Chondrocyte (in vitro differentiated cells): ENCODE results near the gene RNF19B. TPM values are rescaled to one million over a fixed set of nuclear protein-coding genes. Genes with fewer than 3 reads are reported as not detected.

Experiments
- DNase-seq: peaks from one replicate; pipeline ENCODE4 v3.0.0; 2021; ENCODE audit warnings: mixed read lengths, low spot score
- H3K27ac Mint-ChIP-seq: one replicate; pipeline ENCODE4 v1.8.0; 2021; ENCODE audit warnings: mild to moderate bottlenecking, moderate library complexity, mixed read lengths; ENCODE audit not compliant: unreplicated experiment
- H3K27me3 Mint-ChIP-seq: 2 replicates; pipeline ENCODE4 v1.8.0; 2021; ENCODE audit warnings: low read depth, mixed read lengths
- H3K36me3 Mint-ChIP-seq: 2 replicates; pipeline ENCODE4 v1.8.0; 2021; ENCODE audit warnings: low read depth, mixed read lengths
- H3K4me1 Mint-ChIP-seq: 2 replicates; pipeline ENCODE4 v1.8.0; 2021; ENCODE audit warnings: low read depth, mild to moderate bottlenecking, mixed read lengths
- H3K4me3 Mint-ChIP-seq: one replicate; pipeline ENCODE4 v1.8.0; 2021; ENCODE audit warnings: mild to moderate bottlenecking, moderate library complexity, mixed read lengths; ENCODE audit not compliant: unreplicated experiment
- H3K9me3 Mint-ChIP-seq: 2 replicates; pipeline ENCODE4 v1.8.0; 2021; ENCODE audit warnings: low read depth, mixed read lengths
- CTCF ChIP-seq: fragments of 200-600 bp; sonication (generic); IDR thresholded peaks from 2 replicates; pipeline ENCODE4 v1.5.0; 2021; ENCODE audit warnings: antibody characterized with exemption, mild to moderate bottlenecking, moderate library complexity
- total RNA-seq: library from RNA; stranded (reverse); gene quantifications from 3 replicates; pipeline ENCODE4 v1.2.1, GENCODE V29; 2021

RNF19B gene
- total RNA-seq, 1 donor from 2014 or later: 17.4 TPM

DNA sequence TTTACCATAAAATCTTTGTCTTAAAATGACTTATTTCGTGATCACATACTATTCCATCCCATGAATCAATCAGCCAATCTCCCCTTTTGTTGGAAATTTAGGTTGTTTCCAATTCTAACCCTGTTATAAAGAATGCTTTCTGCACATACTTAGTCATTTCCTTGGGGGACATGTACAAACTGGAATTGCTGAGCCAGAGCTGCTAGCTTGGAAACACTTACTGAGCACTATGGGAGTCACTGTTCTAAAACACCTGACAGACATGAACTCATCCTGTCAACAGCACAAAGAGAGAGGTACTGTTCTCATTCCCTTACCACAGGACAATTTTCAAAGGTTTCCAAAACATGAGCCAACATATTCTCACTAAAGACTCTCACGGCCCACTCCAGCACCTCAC lies 40.0 kb upstream of the RNF19B start:
- peaks cover 6% of the 10 kb centered on the region for H3K36me3 Mint-ChIP-seq
- peak overlapping the region; percentile 55 for H3K27ac Mint-ChIP-seq
- H3K4me3 Mint-ChIP-seq: no peak overlapping the region
- no peaks in the 10 kb centered on the region for H3K27me3 Mint-ChIP-seq
- H3K9me3 Mint-ChIP-seq: no peaks in the 10 kb centered on the region
- DNase-seq: no peak
- peaks cover 21% of the 10 kb centered on the region for H3K4me1 Mint-ChIP-seq
- no peak for TF ChIP-seq CTCF

DNA sequence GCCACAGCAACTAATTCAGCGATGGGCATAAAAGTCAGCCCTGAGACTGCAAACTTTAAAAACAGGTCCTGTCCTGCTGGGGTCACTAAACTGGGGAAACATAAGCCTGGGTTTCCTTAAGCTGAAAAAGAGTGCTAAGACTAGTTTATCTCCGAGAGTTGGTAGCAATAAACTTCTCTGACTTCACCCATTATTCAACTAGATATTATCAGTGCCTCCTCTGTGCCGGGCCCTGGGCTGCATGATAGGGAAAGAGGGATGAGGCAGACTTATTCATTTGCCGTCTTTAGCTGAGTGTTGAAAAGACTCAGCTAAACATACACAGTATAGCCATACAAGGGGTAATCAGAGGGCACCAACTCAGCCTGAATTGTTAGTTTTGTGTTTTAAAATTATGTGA lies 39.0 kb upstream of the RNF19B start:
- H3K4me1 Mint-ChIP-seq: peaks cover 21% of the 10 kb centered on the region
- TF ChIP-seq CTCF: no peak
- no peaks in the 10 kb centered on the region for H3K27me3 Mint-ChIP-seq
- no peak for DNase-seq
- H3K27ac Mint-ChIP-seq: no peak overlapping the region
- H3K9me3 Mint-ChIP-seq: no peaks in the 10 kb centered on the region
- no peak overlapping the region for H3K4me3 Mint-ChIP-seq
- H3K36me3 Mint-ChIP-seq: peaks cover 5% of the 10 kb centered on the region

DNA sequence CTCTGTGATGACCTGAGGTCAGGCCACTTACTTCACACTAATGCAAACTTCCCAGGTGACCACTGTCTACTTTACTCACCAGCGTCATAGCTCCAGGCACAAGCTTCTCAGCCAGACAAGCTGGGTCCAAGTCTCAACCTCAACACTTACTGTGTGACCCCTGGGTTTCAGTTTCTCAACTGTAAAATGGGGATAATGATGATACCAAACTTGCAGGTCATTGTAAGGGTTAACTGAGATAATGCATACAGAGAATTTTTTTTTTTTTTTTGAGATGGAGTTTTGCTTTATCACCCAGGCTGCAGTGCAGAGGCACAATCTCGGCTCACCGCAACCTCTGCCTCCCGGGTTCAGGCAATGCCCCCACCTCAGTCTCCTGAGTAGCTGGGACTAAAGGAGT lies 37.4 kb upstream of the RNF19B start:
- DNase-seq: no peak
- no peak for TF ChIP-seq CTCF
- no peak overlapping the region for H3K27ac Mint-ChIP-seq
- H3K4me1 Mint-ChIP-seq: peaks cover 28% of the 10 kb centered on the region
- no peaks in the 10 kb centered on the region for H3K27me3 Mint-ChIP-seq
- H3K9me3 Mint-ChIP-seq: no peaks in the 10 kb centered on the region
- H3K4me3 Mint-ChIP-seq: no peak overlapping the region
- H3K36me3 Mint-ChIP-seq: no peaks in the 10 kb centered on the region

- Mint-ChIP-seq H3K9me3 (no peaks in the 10 kb centered on the region), H3K4me1 (peaks cover 24% of the 10 kb centered on the region)
- no peak for DNase-seq
Observed at GRCh38 chr1:33001282-33001681, 36.7 kb upstream of the RNF19B start.

DNA sequence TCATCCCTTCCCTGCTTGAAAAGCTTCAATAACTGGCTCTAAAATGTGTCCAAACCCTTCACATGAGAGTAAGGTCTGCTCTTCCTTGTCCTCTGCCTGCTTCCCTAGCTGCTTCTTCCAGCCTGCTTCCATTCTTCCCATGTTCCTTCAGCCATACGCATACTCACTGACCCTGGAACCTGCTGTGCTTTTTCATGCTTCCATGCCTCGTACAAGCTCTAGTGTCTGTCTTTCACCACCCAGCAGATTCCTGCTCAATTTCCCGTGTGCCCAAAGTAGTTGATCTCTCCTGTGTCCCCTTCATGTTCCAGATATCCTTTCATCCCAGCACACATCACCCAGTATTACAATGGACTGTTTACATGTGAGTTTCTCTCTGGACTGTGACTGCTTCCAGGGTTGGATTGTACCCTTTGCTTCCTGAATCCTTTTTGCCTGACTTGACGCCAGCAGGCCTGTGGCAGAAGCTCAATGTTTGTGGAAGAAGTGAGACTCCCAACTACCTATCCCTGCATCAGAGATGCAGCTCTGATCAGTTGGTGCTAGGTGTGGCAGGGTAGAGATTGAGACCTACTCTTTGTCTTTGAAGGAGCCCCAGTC lies 35.9 kb upstream of the RNF19B start:
- no peak overlapping the region for H3K4me3 Mint-ChIP-seq
- H3K9me3 Mint-ChIP-seq: no peaks in the 10 kb centered on the region
- no peak overlapping the region for H3K27ac Mint-ChIP-seq
- no peaks in the 10 kb centered on the region for H3K27me3 Mint-ChIP-seq
- peaks cover 22% of the 10 kb centered on the region for H3K4me1 Mint-ChIP-seq
- DNase-seq: no peak
- no peaks in the 10 kb centered on the region for H3K36me3 Mint-ChIP-seq
- TF ChIP-seq CTCF: no peak

More at GRCh38 chr1:33001282-33001681, 36.7 kb upstream of the RNF19B start:
- peak; percentile 50 for TF ChIP-seq CTCF
- no peaks in the 10 kb centered on the region for H3K27me3 Mint-ChIP-seq
- no peak overlapping the region for H3K4me3 Mint-ChIP-seq
- H3K36me3 Mint-ChIP-seq: no peaks in the 10 kb centered on the region
- H3K27ac Mint-ChIP-seq: no peak overlapping the region
